Naive thymus-derived CD4-positive, alpha-beta T cell (primary cell): ENCODE measurements around the gene ASB4. TPM values are rescaled to one million over a fixed set of nuclear protein-coding genes. Genes with fewer than 3 reads are reported as not detected.

ENCODE experiments used
- ATAC-seq: fragments of 150-1000 bp; cut with Tn5 transposase; 2 replicates; pipeline ENCODE4 v1.10.0; 2021; ENCODE audit warnings: mild to moderate bottlenecking, moderate library complexity
- CTCF ChIA-PET: fragments of 350-600 bp; sonication (Branson Sonifier 250); formaldehyde crosslinking; loops from one replicate; lab custom pipeline; 2021; ENCODE audit warnings: antibody characterized with exemption; lab: Charles Lee
- POLR2A ChIA-PET: fragments of 350-600 bp; sonication (Branson Sonifier 250); formaldehyde crosslinking; loops from one replicate; lab custom pipeline; 2021; ENCODE audit warnings: antibody characterized with exemption, inconsistent platforms; lab: Charles Lee
- DNase-seq, 9 donors: peaks; one replicate each; pipeline versions ENCODE4 v3.0.0 to v3.0.0-alpha.2; 2020 to 2022; ENCODE audit warnings: mixed read lengths in 1 of 9
- H3K27ac ChIP-seq: one replicate; pipeline ENCODE4 v1.7.0; 2013; ENCODE audit warnings: mild to moderate bottlenecking, low read depth, low read length, moderate library complexity
- H3K27me3 ChIP-seq, 2 donors: one replicate each; pipeline ENCODE4 v1.7.0; 2013; ENCODE audit warnings: low read length in 2 of 2, mild to moderate bottlenecking in 2 of 2, moderate library complexity in 2 of 2; ENCODE audit not compliant: control insufficient read depth in 2 of 2, insufficient read depth in 2 of 2
- H3K36me3 ChIP-seq, 3 experiments: 1 replicate in 2 of 3; 2 replicates in 1 of 3; pipeline ENCODE4 v1.7.0; 2013; ENCODE audit warnings: low read length in 3 of 3, mild to moderate bottlenecking in 3 of 3, moderate library complexity in 1 of 3; ENCODE audit not compliant: insufficient read depth in 3 of 3, control insufficient read depth in 2 of 3
- H3K4me1 ChIP-seq, 2 donors: one replicate each; pipeline ENCODE4 v1.7.0; 2013; ENCODE audit warnings: low read length in 2 of 2, mild to moderate bottlenecking in 2 of 2, moderate library complexity in 1 of 2; ENCODE audit not compliant: control insufficient read depth in 2 of 2, insufficient read depth in 2 of 2
- H3K4me3 ChIP-seq: 2 replicates; pipeline ENCODE4 v1.7.0; 2013; ENCODE audit warnings: mild to moderate bottlenecking, low read length
- H3K9me3 ChIP-seq, 3 experiments: 1 replicate in 2 of 3; 2 replicates in 1 of 3; pipeline ENCODE4 v1.7.0; 2013; ENCODE audit warnings: low read length in 3 of 3; ENCODE audit not compliant: control insufficient read depth in 2 of 3
- H3K27ac Mint-ChIP-seq, 9 donors: one replicate each; pipeline ENCODE4 v1.8.0; 2020 to 2022; ENCODE audit warnings: mixed read lengths in 9 of 9, mild to moderate bottlenecking in 8 of 9, moderate library complexity in 5 of 9, inconsistent platforms in 2 of 9
- H3K27me3 Mint-ChIP-seq, 5 donors: one replicate each; pipeline ENCODE4 v1.8.0; 2021 to 2022; ENCODE audit warnings: mixed read lengths in 5 of 5, mild to moderate bottlenecking in 1 of 5
- H3K36me3 Mint-ChIP-seq, 5 donors: one replicate each; pipeline ENCODE4 v1.8.0; 2020 to 2022; ENCODE audit warnings: mixed read lengths in 5 of 5, mild to moderate bottlenecking in 3 of 5, inconsistent platforms in 1 of 5
- H3K4me1 Mint-ChIP-seq, 7 donors: one replicate each; pipeline ENCODE4 v1.8.0; 2020 to 2022; ENCODE audit warnings: mixed read lengths in 7 of 7, mild to moderate bottlenecking in 3 of 7, inconsistent platforms in 1 of 7
- H3K4me3 Mint-ChIP-seq, 10 donors: one replicate each; pipeline ENCODE4 v1.8.0; 2020 to 2022; ENCODE audit warnings: mild to moderate bottlenecking in 10 of 10, mixed read lengths in 10 of 10, moderate library complexity in 6 of 10, inconsistent platforms in 2 of 10
- H3K9me3 Mint-ChIP-seq, 11 donors: one replicate each; pipeline ENCODE4 v1.8.0; 2020 to 2022; ENCODE audit warnings: mixed read lengths in 11 of 11, mild to moderate bottlenecking in 4 of 11, inconsistent platforms in 1 of 11, moderate library complexity in 1 of 11
- intact Hi-C, 2 donors: fragments of 100-400 bp; cut with micrococcal nuclease; formaldehyde crosslinking; loops; one replicate each; pipeline ENCODE4 v1.15.1; 2023
- polyA plus RNA-seq, 2 donors: library from polyadenylated mRNA; unstranded; fragments of 300-500 nt; fragmentation: Illumina TruSeq; gene quantifications; one replicate each; pipeline ENCODE4 v1.2.3, GENCODE V29; 2021
- total RNA-seq, 6 experiments: library from RNA in 5 of 6; stranded (reverse) in 5 of 6; gene quantifications; 1 replicate in 5 of 6; 2 replicates in 1 of 6; pipeline ENCODE4 v1.2.3 and lab custom pipeline; 2021 to 2026

Gene ASB4
- total and polyA plus RNA-seq, 7 experiments from 2014 or later, result not detected

- no peaks in the 10 kb centered on the region for H3K36me3 ChIP-seq
- no peak overlapping the region for H3K27ac ChIP-seq
- H3K27ac Mint-ChIP-seq, result no peak overlapping the region
- no peak for ATAC-seq
- H3K9me3 ChIP-seq, result no peaks in the 10 kb centered on the region
- DNase-seq, result no peak
- CTCF ChIA-PET, result no interaction called here
- POLR2A ChIA-PET, result no interaction called here
- no peaks in the 10 kb centered on the region for H3K27me3 ChIP-seq
- no peak overlapping the region for H3K4me3 Mint-ChIP-seq
- H3K9me3 Mint-ChIP-seq, result peaks cover 0 to 4% (median 0%) of the 10 kb centered on the region in 11 donors
- no peaks in the 10 kb centered on the region for H3K4me1 ChIP-seq
- no peaks in the 10 kb centered on the region for H3K36me3 Mint-ChIP-seq
- H3K4me1 Mint-ChIP-seq, result no peaks in the 10 kb centered on the region
- no peak overlapping the region for H3K4me3 ChIP-seq
- peaks cover 0 to 5% (median 4%) of the 10 kb centered on the region in 5 donors for H3K27me3 Mint-ChIP-seq
- intact Hi-C loops, result no loop called here
These were observed 95.7 kb downstream of the ASB4 start for GRCh38 chr7:95581467-95581866.

- Mint-ChIP-seq H3K27me3 (peaks cover 0 to 5% (median 4%) of the 10 kb centered on the region in 5 donors), H3K36me3 (no peaks in the 10 kb centered on the region), H3K4me1 (no peaks in the 10 kb centered on the region), H3K4me3 (no peak overlapping the region), H3K27ac (no peak overlapping the region), H3K9me3 (peaks cover 0 to 4% (median 0%) of the 10 kb centered on the region in 11 donors)
- intact Hi-C loops, result no loop called here
- Histone ChIP-seq H3K27ac (no peak overlapping the region), H3K36me3 (no peaks in the 10 kb centered on the region), H3K4me1 (no peaks in the 10 kb centered on the region), H3K4me3 (no peak overlapping the region), H3K9me3 (no peaks in the 10 kb centered on the region), H3K27me3 (no peaks in the 10 kb centered on the region)
- DNase-seq (no peak), ATAC-seq (no peak)
- ChIA-PET CTCF (no interaction called here), POLR2A (no interaction called here)
These were observed 97.0 kb downstream of the ASB4 start for GRCh38 chr7:95582578-95583293.

- Histone ChIP-seq H3K4me1 (no peaks in the 10 kb centered on the region), H3K9me3 (no peaks in the 10 kb centered on the region), H3K27me3 (no peaks in the 10 kb centered on the region), H3K36me3 (no peaks in the 10 kb centered on the region), H3K4me3 (no peak overlapping the region), H3K27ac (no peak overlapping the region)
- H3K27ac Mint-ChIP-seq, result no peak overlapping the region
- DNase-seq, result no peak
- ChIA-PET POLR2A (no interaction called here), CTCF (no interaction called here)
- no peaks in the 10 kb centered on the region for H3K4me1 Mint-ChIP-seq
- H3K4me3 Mint-ChIP-seq, result no peak overlapping the region
- peaks cover 0 to 4% (median 0%) of the 10 kb centered on the region in 11 donors for H3K9me3 Mint-ChIP-seq
- H3K27me3 Mint-ChIP-seq, result peaks cover 0 to 5% (median 4%) of the 10 kb centered on the region in 5 donors
- H3K36me3 Mint-ChIP-seq, result no peaks in the 10 kb centered on the region
- ATAC-seq, result no peak
- intact Hi-C loops, result no loop called here
These were observed 98.3 kb downstream of the ASB4 start for GRCh38 chr7:95583834-95584621.

GRCh38 chr7:95584769-95585425 lies 99.2 kb downstream of the ASB4 start:
- DNase-seq, result no peak

GRCh38 chr7:95585426-95585789 lies 99.7 kb downstream of the ASB4 start:
- Histone ChIP-seq H3K9me3 (no peaks in the 10 kb centered on the region), H3K36me3 (no peaks in the 10 kb centered on the region), H3K4me1 (no peaks in the 10 kb centered on the region), H3K27ac (no peak overlapping the region), H3K4me3 (no peak overlapping the region), H3K27me3 (no peaks in the 10 kb centered on the region)
- no peak for ATAC-seq
- DNase-seq, result no peak
- H3K4me3 Mint-ChIP-seq, result no peak overlapping the region
- H3K9me3 Mint-ChIP-seq, result peaks cover 0 to 2% (median 0%) of the 10 kb centered on the region in 11 donors
- POLR2A ChIA-PET, result no interaction called here
- no peaks in the 10 kb centered on the region for H3K36me3 Mint-ChIP-seq
- CTCF ChIA-PET, result no interaction called here
- peaks cover 0 to 5% (median 4%) of the 10 kb centered on the region in 5 donors for H3K27me3 Mint-ChIP-seq
- H3K27ac Mint-ChIP-seq, result no peak overlapping the region
- intact Hi-C loops, result no loop called here
- H3K4me1 Mint-ChIP-seq, result no peaks in the 10 kb centered on the region

More at GRCh38 chr7:95584769-95585425, 99.2 kb downstream of the ASB4 start:
- H3K9me3 Mint-ChIP-seq, result peaks cover 0 to 2% (median 0%) of the 10 kb centered on the region in 11 donors
- ChIA-PET POLR2A (no interaction called here), CTCF (no interaction called here)
- Histone ChIP-seq H3K27ac (no peak overlapping the region), H3K36me3 (no peaks in the 10 kb centered on the region), H3K27me3 (no peaks in the 10 kb centered on the region), H3K4me1 (no peaks in the 10 kb centered on the region), H3K4me3 (no peak overlapping the region), H3K9me3 (no peaks in the 10 kb centered on the region)
- ATAC-seq, result no peak
- intact Hi-C loops, result no loop called here
- no peak overlapping the region for H3K27ac Mint-ChIP-seq
- no peaks in the 10 kb centered on the region for H3K4me1 Mint-ChIP-seq
- H3K4me3 Mint-ChIP-seq, result no peak overlapping the region
- peaks cover 0 to 5% (median 4%) of the 10 kb centered on the region in 5 donors for H3K27me3 Mint-ChIP-seq
- no peaks in the 10 kb centered on the region for H3K36me3 Mint-ChIP-seq

- Histone ChIP-seq H3K4me1 (no peaks in the 10 kb centered on the region), H3K4me3 (no peak overlapping the region), H3K27ac (no peak overlapping the region), H3K9me3 (no peaks in the 10 kb centered on the region), H3K27me3 (no peaks in the 10 kb centered on the region), H3K36me3 (no peaks in the 10 kb centered on the region)
- H3K27me3 Mint-ChIP-seq, result peaks cover 0 to 5% (median 3%) of the 10 kb centered on the region in 5 donors
- no peaks in the 10 kb centered on the region for H3K4me1 Mint-ChIP-seq
- H3K27ac Mint-ChIP-seq, result no peak overlapping the region
- DNase-seq, result no peak
- no peaks in the 10 kb centered on the region for H3K36me3 Mint-ChIP-seq
- intact Hi-C loops, result no loop called here
- H3K9me3 Mint-ChIP-seq, result peaks cover 0 to 2% (median 0%) of the 10 kb centered on the region in 11 donors
- ATAC-seq, result no peak
- H3K4me3 Mint-ChIP-seq, result no peak overlapping the region
- ChIA-PET CTCF (no interaction called here), POLR2A (no interaction called here)
These were observed 101.2 kb downstream of the ASB4 start for GRCh38 chr7:95586951-95587301.
